NCI-H2227 (cell line): ENCODE data around the gene MTMR3.

ENCODE experiments used
- DNase-seq: peaks from one replicate; lab custom pipeline; 2025; ENCODE audit not compliant: unreplicated experiment; lab: John Stamatoyannopoulos, UW

The MTMR3 gene

DNA sequence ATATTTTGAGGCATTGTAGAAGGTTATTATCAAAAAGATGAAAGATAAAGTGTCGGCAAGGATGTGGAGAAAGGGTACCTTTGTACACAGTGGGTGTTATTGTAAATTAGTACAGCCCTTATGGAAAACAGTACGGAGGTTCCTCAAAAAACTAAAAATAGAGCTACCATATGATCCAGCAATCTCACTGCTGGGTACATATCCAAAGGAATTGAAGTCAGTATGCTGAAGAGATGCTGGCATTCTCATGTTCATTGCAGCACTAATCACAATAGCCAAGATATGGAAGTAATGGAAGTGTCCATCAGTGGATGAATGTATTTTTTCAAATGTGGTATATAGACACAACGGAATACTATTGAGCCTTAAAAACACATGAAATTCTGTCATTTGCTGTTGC, 15.1 kb upstream of the MTMR3 start:
- no peak for DNase-seq

DNA sequence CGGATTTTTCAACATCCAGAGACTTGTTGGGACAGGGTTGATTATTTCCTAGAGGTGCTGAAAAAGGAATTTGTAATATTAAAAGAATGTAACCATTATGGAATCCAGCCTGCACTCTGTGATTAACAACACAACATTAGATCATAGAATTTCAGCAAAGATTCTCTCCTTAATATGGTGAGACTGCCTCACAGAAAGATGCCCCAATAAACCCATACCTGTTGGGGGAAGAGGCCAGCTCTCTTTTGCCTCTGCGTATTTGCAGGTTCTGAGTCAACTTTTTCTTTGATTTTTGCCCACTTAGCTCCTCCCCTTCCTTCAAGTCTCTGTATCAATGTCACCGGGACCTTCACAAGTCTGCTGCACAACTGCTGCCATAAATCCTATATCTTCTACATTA, 12.4 kb upstream of the MTMR3 start:
- DNase-seq, result no peak

DNA sequence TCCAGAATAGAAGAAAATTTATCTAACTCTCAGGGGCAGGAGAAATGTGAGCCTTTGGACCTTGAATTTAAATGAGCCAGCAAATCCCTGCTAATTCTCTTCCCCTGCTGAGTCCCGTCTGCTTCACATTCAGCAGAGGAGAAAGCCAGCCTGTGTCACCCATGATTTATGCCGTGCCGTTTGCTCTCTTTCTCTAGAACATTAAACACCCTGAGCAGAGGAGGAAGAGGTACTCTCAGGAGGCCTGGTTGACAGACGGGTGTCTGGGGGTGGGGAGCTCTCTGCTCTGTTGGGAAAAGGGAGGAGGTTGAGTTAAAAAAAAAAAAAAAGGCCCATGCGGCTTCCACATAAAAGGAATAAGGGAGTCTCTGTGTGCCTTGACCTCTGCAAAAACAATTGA, 11.3 kb upstream of the MTMR3 start:
- peak; percentile 54 for DNase-seq

DNA sequence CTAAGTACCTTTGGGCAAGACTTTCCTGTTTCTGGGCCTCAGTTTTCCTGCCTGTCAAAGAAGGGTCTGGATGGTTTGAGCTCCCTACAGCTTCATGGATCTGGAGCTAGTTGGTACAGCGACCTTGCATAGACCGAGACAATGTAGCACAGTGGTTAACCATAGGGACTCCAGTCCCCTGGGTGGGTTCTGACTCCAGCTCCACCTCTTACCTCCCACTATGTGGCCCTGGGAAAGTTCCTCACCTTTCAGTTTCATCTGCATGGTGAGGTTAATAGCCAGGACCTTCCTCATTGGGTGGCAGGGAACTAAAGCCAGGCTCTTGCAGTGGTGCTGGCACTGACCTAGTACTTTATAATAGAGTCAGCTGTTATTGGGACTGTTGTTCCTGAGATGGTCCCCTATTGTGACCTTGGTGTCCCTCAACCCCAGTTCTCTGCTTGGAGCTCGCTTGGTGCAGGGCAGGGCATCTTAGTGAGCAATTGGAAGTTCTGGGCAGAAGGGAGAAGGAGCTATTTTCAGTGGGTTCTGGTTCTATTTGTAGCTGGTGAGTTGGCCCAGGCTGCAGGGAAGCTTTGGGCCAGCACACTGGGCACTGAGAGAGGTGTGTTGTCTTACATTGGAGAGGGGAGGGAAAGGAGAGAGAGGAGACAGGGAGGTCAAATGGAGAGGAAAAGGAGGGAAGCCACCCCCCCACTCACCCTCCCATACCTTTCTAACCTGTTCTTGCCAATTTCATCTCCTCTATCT, 10.7 kb upstream of the MTMR3 start:
- peak; percentile 29 for DNase-seq

DNA sequence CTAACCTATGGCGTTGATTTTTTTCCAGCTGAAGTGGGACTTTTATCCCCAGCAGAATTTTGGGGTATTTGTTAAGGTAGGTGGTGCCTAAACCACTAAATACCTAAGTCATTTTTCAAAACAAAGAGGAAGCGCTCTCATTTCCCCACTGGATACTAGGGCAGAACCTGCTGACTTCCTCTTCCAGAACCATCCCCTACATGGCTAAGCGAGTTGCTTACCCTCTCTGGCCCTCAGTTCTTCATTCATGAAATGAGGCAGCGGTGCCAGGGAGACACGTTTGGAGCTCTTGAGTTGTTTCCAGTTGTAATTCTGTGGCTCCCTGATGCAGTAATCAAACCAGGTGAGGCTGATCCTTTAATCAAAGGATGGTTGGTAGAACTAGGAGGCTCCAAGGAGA, 10.0 kb upstream of the MTMR3 start:
- DNase-seq, result no peak

DNA sequence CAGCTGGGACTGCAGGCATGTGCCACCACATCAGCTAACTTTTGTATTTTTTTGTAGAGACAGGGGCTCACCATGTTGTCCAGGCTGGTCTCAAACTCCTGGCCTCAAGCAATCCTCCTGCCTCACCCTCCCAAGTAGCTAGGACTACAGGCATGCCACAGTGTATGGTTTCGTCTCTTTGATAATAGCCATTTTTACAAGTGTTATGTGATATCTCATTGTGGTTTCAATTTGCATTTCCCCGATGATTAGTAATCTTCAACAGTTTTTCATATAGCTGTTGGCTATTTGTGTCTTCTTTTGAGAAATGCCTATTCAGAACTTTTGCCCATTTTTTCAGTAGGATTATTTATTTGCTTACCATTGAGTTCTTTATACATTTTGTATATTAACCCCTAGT, 9.0 kb upstream of the MTMR3 start:
- DNase-seq, result no peak

DNA sequence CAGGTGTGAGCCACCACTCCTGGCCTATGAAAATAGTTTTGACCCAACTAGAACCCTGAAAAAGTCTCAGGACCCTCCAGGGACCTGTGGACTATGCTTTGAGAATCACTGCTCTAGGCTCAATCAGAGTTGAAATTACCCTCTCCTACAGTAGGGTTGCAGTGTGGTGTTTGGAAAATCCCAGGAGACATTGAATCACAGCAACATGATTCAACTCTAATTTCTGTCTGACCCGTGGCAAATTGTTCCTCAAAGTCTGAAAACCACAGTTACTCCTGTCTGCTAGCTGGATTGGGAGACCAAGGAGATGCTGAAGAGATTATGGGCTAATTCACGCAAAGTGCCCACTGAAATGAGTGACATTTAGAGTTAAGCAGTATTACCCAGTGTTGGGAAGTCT, 5.4 kb upstream of the MTMR3 start:
- DNase-seq, result no peak

DNA sequence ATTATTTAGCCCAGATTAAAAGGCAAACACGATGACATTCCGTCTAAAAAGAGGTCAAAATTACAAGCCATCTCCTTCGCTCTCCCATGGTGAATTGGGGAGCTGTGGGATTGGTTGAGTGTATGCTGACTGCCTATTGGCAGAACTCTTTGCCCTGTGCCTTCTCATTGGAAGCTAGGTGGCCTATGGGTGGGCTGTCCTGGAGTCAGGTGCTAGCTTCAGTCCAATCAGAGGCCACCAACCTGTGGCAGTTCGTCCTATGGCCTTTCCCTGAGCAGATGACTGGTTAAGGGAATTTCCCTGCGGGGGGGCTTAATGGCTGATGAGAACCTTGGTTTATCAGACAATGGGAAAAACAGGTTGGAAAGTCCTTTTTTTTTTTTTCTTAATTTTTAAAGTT, 3.2 kb upstream of the MTMR3 start:
- DNase-seq, result no peak

DNA sequence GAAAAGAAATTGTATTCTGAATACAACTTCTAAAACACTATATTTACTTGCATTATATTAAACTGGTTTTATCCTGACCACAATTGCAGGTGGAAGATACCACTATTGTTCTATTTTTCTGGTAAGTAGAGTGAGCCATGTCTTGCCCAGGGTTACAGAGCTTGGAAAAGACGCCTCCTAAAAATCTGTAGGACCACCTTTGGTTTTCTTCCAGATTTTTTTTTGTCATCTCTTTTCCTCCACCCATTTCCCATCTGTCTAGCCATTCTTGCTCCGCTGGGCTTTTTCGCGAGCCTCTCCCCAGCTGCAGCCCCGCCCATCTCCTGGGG, 294 bp upstream of the MTMR3 start:
- DNase-seq, result no peak

DNA sequence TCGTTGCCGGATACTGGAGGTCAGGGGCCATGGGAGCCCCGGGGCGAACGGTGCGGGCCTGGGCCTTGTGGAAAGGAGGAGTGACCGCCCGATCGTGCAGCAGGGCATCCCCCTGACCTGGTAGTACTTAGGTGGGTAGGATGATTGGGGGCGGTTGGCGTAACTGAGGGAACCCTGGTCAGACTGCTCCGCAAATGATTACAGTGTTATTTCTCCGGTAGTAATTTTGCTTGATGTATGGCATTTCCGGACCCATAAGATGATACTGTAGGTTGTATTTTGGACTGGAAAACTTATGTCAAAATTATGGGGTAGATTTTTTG, 762 bp downstream of the MTMR3 start:
- DNase-seq, result no peak

DNA sequence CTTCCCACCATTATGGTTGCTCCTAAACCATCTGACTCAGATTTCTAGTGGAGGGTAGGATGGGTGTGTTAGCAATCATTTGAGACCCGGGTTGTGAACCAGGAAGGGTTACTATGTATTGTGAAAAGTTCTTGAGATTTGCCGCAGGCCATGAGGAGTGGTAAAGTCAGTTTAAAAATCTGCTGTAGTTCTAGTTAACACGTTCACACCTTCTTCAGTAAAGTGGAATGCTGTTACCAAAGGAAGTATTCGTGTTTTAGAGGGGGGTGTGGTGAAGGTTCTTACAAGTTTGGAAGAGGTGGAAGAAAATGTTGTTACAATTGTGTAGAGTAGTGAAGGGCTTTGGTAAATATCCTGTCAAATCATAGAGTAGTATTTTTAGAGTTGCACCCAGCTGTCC, 2.6 kb downstream of the MTMR3 start:
- DNase-seq, result no peak

DNA sequence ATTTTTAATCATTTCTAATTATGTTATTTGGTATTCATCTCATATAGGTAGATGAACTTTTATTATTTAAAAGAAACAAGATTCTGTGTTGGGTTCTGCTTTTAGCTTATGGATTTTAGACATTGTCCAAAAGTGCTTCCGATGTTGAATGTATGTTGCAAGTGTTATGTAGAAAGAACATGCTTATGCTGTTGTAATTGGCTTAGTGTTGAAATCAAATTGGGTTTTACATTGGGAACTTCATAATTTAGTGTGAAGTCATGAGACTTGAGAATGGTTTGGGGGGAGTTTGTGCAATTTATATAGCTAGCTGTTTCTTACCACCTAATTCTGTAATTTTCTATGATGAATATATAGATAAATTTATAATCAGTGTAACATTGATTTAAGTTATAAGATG, 3.6 kb downstream of the MTMR3 start:
- DNase-seq, result no peak

DNA sequence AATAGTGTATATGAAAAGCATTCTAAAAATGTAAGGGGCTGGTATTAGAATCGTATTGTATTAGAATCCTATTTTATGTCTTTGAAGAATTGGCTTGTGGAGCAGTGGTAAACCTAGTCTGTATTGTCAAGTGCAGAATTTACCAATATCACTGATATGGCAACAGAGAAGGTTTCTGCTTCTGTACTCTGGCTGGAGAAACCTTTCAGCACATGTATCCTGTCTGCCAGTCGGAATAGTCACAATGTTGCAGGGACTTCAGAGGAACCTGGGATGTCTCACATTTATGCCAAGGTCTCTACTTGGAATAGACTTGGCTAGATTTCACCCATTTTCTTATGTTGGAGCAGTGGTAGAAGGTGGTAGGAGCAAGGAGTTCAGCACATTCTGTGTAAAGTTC, 4.4 kb downstream of the MTMR3 start:
- DNase-seq, result no peak

DNA sequence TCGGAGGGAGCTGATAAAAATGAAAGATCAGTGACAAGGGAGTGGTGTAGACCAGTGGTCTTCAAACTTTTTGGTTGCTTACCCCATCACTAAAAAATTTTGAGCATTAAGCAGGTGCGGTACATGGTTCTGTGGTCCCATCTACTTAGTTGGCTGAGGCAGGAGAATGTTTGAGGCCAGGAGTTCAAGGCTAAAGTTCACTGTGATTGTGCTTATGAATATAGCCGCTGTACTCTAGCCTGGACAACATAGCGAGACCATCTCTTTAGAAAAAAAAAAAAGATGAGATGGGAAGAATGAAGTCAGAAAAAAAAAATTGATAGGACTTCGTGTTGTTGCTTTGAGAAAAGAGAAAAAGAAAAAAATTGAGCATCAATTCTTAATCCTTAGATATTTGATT, 7.8 kb downstream of the MTMR3 start:
- no peak for DNase-seq

DNA sequence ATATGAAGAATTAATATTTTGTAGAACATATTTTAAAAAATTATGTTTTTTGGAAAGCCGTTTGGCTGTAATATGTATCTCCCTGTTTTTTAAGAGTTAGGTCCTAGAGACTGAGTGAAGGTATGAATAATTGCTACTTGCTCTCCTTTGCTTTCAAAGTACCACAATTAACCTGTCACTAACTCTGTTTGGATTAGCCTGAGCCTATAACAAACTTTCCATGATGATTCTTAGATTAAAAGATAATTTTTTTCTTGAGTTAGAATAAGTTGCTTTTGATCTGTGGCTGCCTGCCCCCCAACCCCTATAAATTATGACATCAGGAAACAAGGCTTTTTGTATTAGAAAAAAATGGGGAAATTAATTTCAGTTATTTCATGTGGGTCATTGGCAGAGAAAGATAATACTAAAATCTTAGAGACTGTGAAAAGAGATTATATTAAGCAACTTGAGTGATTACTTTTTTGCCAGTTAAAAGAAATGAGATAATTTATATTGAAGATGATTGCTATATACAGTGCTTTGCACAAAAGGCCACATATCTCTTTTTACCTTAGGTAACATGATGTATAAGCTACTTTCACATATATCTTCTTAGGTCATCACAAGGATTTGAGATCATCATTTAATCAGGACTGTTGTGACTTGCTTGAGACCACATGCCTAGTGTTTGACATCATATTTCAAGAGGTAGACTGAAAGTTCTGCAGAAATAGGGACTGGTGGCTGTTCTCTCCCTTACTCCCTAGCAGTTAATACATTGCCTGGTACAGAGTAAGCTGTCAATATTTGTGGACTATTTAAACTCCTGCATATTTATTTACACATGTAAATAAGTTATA, 9.6 kb downstream of the MTMR3 start:
- no peak for DNase-seq

DNA sequence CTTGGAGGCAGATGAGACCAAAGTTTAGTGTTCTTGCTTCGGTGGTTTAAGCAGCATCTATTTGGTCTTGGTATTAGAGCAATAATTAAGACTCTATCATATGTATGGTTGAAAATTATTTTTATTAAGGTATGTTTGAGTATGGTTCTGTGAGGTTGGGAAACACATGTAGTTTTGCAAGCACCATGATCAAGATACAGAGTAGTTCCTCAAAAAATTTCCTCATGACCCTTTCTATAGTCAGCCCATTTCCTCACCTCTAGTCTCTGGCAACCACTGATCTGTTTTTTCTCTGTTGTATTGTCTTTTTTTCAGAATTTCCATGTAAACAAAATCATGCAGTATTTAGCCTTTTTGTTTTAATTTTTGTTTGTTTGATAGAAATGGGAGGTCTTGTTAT, 18.4 kb downstream of the MTMR3 start:
- no peak for DNase-seq

DNA sequence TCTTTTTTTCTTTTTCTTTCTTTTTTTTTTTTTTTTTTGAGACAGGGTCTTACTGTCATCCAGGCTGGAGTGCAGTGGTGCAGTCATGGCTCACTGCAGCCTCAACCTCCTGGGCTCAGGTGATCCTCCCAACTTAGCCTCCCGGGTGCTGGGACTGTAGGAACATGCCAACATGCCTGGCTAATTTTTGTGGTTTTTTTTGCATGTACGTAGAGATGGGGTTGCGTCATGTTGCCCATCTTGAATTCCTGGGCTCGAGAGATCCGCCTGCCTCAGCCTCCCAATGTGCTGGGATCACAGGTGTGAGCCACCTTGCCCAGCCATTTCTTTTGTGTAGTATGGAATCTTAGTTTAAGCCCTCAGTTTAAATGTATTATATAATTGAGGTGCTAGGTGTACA, 20.4 kb downstream of the MTMR3 start:
- DNase-seq, result no peak

DNA sequence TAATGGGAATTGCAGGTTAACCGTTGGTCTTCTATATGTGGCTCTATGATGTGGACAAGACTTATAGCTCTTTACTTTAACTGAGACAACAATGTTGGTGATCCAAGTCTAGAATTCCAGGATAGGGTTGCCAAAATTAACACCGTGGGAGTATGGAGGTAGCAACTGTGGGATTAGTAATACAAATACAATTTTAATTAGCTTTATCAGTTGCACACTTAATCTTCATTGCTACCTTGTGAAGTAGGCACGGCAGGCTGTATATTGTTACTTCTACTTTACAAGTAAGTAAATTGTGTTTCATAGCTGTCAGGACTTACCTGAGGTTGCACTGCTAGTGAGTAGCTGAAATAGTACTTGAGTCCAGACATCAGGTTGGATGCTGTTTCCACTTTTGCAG, 21.0 kb downstream of the MTMR3 start:
- no peak for DNase-seq

DNA sequence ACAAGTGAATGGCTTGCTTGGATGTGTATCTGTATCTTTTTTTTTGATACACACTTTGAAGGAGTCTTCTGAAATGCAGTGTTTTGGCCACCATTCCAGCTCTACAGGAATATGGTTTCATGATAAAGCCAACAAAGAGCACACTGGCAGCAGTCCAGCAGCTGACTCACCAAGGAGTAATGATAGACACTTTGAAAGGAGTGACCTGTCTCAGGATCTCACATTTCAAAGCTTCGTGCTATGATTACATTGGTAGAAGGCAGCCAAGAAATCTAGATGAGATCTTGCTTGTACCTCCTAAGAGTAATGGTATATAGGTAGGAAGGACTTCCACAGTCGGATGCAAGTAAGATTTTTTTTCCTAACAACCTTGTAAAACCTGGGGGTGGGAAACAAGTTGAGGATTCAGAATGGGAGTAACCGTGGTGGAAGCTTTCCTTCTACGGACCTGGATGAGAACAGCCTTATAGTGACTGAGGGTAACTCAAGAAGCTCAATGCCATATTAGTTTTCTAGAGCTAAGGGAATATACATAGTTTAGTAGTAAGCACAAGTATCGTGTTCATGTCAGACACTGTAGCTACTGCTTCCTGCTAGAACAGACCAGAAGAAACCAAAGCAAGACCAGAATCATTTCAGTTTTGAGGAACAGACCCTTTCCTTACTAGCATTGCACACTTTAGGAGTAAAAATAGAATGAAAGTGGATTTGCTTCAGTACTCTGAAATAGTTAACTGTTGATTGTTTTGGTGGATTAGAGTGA, 25.0 kb downstream of the MTMR3 start:
- peak; percentile 76 for DNase-seq

DNA sequence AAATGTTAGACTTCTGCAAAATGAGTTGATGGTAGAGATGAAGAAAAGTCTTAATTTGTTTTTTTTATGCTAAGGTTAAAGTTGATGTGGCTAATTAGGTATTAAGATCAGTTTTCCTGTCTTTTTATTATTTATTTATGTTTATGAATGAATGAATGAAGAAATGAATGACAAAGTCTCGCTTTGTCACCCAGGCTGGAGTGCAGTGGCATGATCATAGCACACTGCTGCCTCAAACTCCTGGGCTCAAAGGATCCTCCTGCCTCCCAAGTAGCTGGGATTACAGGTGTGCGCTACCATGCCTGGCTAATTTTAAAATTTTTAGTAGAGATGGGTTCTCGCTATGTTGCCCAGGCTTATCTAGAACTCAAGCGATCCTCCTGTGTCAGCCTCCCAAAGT, 29.2 kb downstream of the MTMR3 start:
- DNase-seq, result no peak

DNA sequence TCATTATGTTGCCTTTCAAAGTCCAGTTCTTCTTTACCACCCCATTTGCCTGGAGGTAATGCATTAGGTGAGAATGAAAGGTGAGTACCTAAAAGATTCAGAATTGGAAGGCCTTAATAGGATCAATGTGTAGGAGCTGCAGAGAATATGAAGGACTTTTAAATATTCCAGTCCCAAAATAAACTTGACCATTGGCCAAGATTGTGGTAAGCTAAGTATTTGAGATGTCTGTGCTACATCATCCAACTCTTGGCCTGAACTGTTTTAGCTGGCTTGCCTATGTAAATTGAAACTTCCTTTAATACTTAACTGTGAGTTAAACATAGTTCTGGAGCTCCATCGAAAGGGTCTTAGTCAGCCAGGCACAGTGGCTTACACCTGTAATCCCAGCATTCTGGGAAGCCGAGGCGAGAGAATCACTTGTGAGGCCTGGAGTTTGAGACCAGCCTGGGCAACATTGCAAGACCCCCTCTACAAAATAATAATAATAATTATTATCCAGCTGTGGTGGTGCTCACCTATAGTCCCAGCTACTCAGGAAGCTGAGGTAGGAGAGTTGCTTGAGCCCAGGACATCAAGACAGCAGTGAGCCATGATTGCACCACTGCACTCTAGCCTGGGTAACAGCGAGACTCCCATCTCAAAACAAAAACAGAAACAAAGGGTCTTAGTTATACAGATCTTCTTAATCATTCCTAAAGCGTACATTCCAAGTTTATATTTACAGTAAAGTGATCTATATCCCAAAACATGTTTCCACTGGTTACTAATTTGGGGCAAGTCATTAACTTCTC, 29.8 kb downstream of the MTMR3 start:
- no peak for DNase-seq
